Fibroblast of skin of back (primary cell): ENCODE results near the gene CNTD1.

Experiments
- DNase-seq: peaks from one replicate; pipeline ENCODE4 v3.0.0-alpha.2; 2013

Gene CNTD1

GRCh38 chr17:42779304-42779935, 19.2 kb upstream of the CNTD1 start:
- DNase-seq, result no peak

GRCh38 chr17:42779936-42780850, 18.5 kb upstream of the CNTD1 start, which contains the start of gene WNK4:
Gene WNK4, plus strand, starts transcription at chr17:42780610. Its CDS starts 89 bp downstream, at chr17:42780699.
- peak; percentile 25 for DNase-seq

- DNase-seq, result no peak
Observed at GRCh38 chr17:42780851-42781638, 17.6 kb upstream of the CNTD1 start.

- DNase-seq, result no peak
Observed at GRCh38 chr17:42781639-42782165, 17.0 kb upstream of the CNTD1 start.

GRCh38 chr17:42782166-42783061, 16.2 kb upstream of the CNTD1 start:
- no peak for DNase-seq

- DNase-seq, result peak; percentile 71
Observed at GRCh38 chr17:42783062-42783790, 15.4 kb upstream of the CNTD1 start.

GRCh38 chr17:42783791-42784138, 14.9 kb upstream of the CNTD1 start:
- no peak for DNase-seq

GRCh38 chr17:42784409-42784808, 14.3 kb upstream of the CNTD1 start:
- DNase-seq, result no peak

GRCh38 chr17:42784811-42785592, 13.7 kb upstream of the CNTD1 start:
- DNase-seq, result no peak

GRCh38 chr17:42787266-42787665, 11.4 kb upstream of the CNTD1 start:
- no peak for DNase-seq

- no peak for DNase-seq
Observed at GRCh38 chr17:42791948-42792347, 6.7 kb upstream of the CNTD1 start.

GRCh38 chr17:42792545-42792944, 6.1 kb upstream of the CNTD1 start:
- DNase-seq, result no peak

GRCh38 chr17:42795061-42795460, 3.6 kb upstream of the CNTD1 start:
- DNase-seq, result no peak

- no peak for DNase-seq
Observed at GRCh38 chr17:42795465-42795864, 3.2 kb upstream of the CNTD1 start.

- no peak for DNase-seq
Observed at GRCh38 chr17:42796066-42796758, 2.4 kb upstream of the CNTD1 start.

GRCh38 chr17:42797067-42798007, 1.3 kb upstream of the CNTD1 start:
- DNase-seq, result no peak

GRCh38 chr17:42798011-42798382, 664 bp upstream of the CNTD1 start:
- DNase-seq, result no peak

- no peak for DNase-seq
Observed at GRCh38 chr17:42803074-42803883, 4.6 kb downstream of the CNTD1 start.
